Uterus (tissue), 2 donors: Measurements from ENCODE around the gene PITHD1.

ENCODE experiments used
- POLR2A ChIP-seq, 2 donors: fragments of 450-650 bp; IDR thresholded peaks; one replicate each; pipeline ENCODE4 v1.6.1; 2016; ENCODE audit warnings: antibody characterized with exemption in 2 of 2, mild to moderate bottlenecking in 1 of 2, moderate library complexity in 1 of 2
- TF ChIP-seq, protein P1 (sequence below), 4 experiments: fragments of 200-600 bp in 2 of 4; fragments of 450-650 bp in 2 of 4; sonication (generic) in 2 of 4; IDR thresholded peaks; one replicate each; pipeline ENCODE4 v1.5.1; 2016 to 2019; ENCODE audit warnings: antibody characterized with exemption in 4 of 4, mild to moderate bottlenecking in 2 of 4, moderate library complexity in 1 of 4

- TF ChIP-seq, protein P1, sequence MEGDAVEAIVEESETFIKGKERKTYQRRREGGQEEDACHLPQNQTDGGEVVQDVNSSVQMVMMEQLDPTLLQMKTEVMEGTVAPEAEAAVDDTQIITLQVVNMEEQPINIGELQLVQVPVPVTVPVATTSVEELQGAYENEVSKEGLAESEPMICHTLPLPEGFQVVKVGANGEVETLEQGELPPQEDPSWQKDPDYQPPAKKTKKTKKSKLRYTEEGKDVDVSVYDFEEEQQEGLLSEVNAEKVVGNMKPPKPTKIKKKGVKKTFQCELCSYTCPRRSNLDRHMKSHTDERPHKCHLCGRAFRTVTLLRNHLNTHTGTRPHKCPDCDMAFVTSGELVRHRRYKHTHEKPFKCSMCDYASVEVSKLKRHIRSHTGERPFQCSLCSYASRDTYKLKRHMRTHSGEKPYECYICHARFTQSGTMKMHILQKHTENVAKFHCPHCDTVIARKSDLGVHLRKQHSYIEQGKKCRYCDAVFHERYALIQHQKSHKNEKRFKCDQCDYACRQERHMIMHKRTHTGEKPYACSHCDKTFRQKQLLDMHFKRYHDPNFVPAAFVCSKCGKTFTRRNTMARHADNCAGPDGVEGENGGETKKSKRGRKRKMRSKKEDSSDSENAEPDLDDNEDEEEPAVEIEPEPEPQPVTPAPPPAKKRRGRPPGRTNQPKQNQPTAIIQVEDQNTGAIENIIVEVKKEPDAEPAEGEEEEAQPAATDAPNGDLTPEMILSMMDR (IDR thresholded peaks at IDR 0.05) = no peak
- no peak for TF ChIP-seq POLR2A (IDR thresholded peaks at IDR 0.05)
These were observed 14.1 kb downstream of the PITHD1 start for GRCh38 chr1:23792151-23792945.
